Vagina (tissue), 2 donors: ENCODE results near the gene TFAP2A. TPM values are rescaled to one million over a fixed set of nuclear protein-coding genes. Genes with fewer than 3 reads are reported as not detected.
A peak's percentile ranks its signal among the peaks of the same experiment; 100 is the strongest.

Experiments used
- DNase-seq, 2 donors: peaks; one replicate each; pipeline ENCODE4 v3.0.0-alpha.2; 2017; ENCODE audit errors: extremely low spot score in 2 of 2
- H3K27ac ChIP-seq: fragments of 200-600 bp; sonication (generic); one replicate; pipeline ENCODE4 v1.5.1; 2019
- H3K27me3 ChIP-seq: fragments of 200-600 bp; sonication (generic); one replicate; pipeline ENCODE4 v1.5.1; 2019
- H3K36me3 ChIP-seq, 2 donors: fragments of 200-600 bp; sonication (generic); one replicate each; pipeline ENCODE4 v1.5.1; 2017 to 2019
- H3K4me1 ChIP-seq: fragments of 200-600 bp; sonication (generic); one replicate; pipeline ENCODE4 v1.5.1; 2019
- H3K4me3 ChIP-seq, 2 donors: fragments of 200-600 bp; sonication (generic); 1 replicate in 1 of 2; 2 replicates in 1 of 2; pipeline ENCODE4 v1.5.1; 2016 to 2019
- H3K9me3 ChIP-seq: fragments of 200-600 bp; sonication (generic); one replicate; pipeline ENCODE4 v1.5.1; 2019
- POLR2A ChIP-seq, 2 donors: fragments of 450-650 bp; IDR thresholded peaks; one replicate each; pipeline ENCODE4 v1.6.1; 2017; ENCODE audit warnings: antibody characterized with exemption in 2 of 2, mild to moderate bottlenecking in 2 of 2, moderate library complexity in 2 of 2
- POLR2AphosphoS5 ChIP-seq, 2 donors: sonication (generic); formaldehyde crosslinking; IDR thresholded peaks; one replicate each; pipeline ENCODE4 v1.9.0; 2017; ENCODE audit warnings: antibody characterized with exemption in 2 of 2, mild to moderate bottlenecking in 2 of 2, low read depth in 1 of 2; ENCODE audit not compliant: insufficient read depth in 1 of 2
- intact Hi-C: fragments of 100-400 bp; cut with DNase I; formaldehyde crosslinking; loops from one replicate; pipeline ENCODE4 v1.15.1; 2023
- total RNA-seq: library from RNA; depleted of rRNA; stranded (reverse); fragments of >200 nt; gene quantifications from one replicate; pipeline ENCODE4 v1.2.3, GENCODE V29; 2016
- TF ChIP-seq, protein P1 (sequence below), 3 experiments: fragments of 450-650 bp in 2 of 3; fragments of 200-600 bp in 1 of 3; sonication (generic) in 1 of 3; IDR thresholded peaks; one replicate each; pipeline ENCODE4 v1.5.1; 2017 to 2019; ENCODE audit warnings: antibody characterized with exemption in 3 of 3, mild to moderate bottlenecking in 2 of 3, moderate library complexity in 2 of 3

TFAP2A gene
- total RNA-seq, 1 donor from 2014 or later = 19.4 TPM

DNA sequence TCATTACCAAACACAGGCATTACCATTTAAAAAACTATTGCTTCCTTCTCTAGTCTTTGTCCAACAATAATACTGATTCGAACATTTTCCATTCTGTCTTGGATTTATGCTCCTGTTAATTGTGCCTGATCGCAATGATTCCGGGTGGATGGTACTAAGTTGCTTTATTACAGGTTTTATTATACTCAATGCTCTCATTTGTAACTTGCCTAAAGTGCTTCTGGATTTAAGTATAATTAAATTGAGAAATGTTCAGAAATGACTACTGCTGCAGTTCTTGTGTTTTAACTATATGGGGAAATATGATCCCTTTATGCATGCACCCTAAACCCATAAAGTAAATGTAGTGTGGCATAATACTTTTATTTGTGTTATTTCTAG, 7.2 kb downstream of the TFAP2A start:
- no peaks in the 10 kb centered on the region for H3K9me3 ChIP-seq
- no peaks in the 10 kb centered on the region for H3K36me3 ChIP-seq
- peaks cover 31% of the 10 kb centered on the region for H3K4me1 ChIP-seq
- no peak overlapping the region for H3K4me3 ChIP-seq
- TF ChIP-seq, protein P1, sequence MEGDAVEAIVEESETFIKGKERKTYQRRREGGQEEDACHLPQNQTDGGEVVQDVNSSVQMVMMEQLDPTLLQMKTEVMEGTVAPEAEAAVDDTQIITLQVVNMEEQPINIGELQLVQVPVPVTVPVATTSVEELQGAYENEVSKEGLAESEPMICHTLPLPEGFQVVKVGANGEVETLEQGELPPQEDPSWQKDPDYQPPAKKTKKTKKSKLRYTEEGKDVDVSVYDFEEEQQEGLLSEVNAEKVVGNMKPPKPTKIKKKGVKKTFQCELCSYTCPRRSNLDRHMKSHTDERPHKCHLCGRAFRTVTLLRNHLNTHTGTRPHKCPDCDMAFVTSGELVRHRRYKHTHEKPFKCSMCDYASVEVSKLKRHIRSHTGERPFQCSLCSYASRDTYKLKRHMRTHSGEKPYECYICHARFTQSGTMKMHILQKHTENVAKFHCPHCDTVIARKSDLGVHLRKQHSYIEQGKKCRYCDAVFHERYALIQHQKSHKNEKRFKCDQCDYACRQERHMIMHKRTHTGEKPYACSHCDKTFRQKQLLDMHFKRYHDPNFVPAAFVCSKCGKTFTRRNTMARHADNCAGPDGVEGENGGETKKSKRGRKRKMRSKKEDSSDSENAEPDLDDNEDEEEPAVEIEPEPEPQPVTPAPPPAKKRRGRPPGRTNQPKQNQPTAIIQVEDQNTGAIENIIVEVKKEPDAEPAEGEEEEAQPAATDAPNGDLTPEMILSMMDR (IDR thresholded peaks at IDR 0.05) = no peak
- TF ChIP-seq POLR2A (IDR thresholded peaks at IDR 0.05) = no peak
- TF ChIP-seq POLR2AphosphoS5 (IDR thresholded peaks at IDR 0.05; ENCODE audit: insufficient read depth in 1 of 2, low read depth in 1 of 2) = no peak
- H3K27me3 ChIP-seq = peaks cover 3% of the 10 kb centered on the region
- intact Hi-C loops = no loop called here
- no peak for DNase-seq
- H3K27ac ChIP-seq = no peak overlapping the region

DNA sequence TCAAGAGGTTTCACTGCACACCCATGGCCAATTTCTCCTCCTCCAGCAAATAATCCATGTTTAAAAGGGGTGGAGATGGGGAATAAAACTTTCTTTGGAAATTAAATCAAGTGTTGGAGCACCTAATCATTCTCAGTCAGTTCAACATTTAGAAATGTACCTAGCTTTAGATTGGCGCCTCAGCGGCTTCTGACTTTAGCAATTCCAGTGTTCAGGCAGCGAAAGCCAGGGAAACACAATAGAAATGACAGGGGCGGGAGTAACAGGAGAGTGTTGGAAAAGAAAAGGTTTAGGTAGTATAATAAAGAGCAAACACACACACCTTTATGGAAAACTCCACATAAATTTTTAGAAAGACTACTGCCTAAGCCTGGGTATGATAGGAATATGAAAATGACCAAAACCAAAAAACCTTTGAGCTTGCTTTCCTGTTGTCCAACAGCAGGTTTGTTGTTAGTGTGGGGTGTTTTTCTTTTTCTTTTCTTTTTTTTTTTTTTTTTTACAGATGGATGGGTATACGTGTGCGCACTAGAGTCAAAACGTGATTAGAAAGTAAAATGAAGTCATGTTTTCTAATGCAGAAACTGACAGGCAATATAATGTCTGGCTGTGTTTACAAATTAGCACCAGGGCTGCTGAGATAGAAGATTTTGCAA, 7.7 kb downstream of the TFAP2A start:
- intact Hi-C loops = no loop called here
- TF ChIP-seq POLR2A (IDR thresholded peaks at IDR 0.05) (no peak), POLR2AphosphoS5 (IDR thresholded peaks at IDR 0.05; ENCODE audit: insufficient read depth in 1 of 2, low read depth in 1 of 2) (no peak)
- TF ChIP-seq, protein P1 (IDR thresholded peaks at IDR 0.05) = no peak
- no peaks in the 10 kb centered on the region for H3K9me3 ChIP-seq
- no peak overlapping the region for H3K4me3 ChIP-seq
- no peak overlapping the region for H3K27ac ChIP-seq
- H3K36me3 ChIP-seq = no peaks in the 10 kb centered on the region
- peak in 1 of 2 donors; percentile 22 for DNase-seq
- peaks cover 32% of the 10 kb centered on the region for H3K4me1 ChIP-seq
- peaks cover 3% of the 10 kb centered on the region for H3K27me3 ChIP-seq

DNA sequence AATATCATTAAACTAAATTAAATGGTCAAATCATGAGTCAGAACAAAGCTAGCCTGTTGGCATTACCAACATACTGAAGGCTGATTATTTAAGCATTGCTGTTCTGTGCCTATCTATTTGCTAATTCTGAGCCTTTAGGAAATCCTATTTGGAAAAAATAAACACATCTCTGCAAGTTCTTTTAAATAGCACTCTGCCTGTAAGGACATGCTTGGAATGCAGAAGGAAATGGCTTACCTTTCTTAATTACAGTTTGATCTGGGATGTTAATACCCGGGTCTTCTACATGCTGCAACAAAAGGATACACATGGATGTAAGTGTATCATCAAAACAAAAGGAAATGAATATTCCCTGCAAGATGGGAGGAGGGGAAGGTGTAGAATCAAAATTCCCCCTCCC, 8.3 kb downstream of the TFAP2A start:
- TF ChIP-seq POLR2AphosphoS5 (IDR thresholded peaks at IDR 0.05; ENCODE audit: insufficient read depth in 1 of 2, low read depth in 1 of 2) (no peak), POLR2A (IDR thresholded peaks at IDR 0.05) (no peak)
- TF ChIP-seq, protein P1 (IDR thresholded peaks at IDR 0.05) = no peak
- H3K27me3 ChIP-seq = peaks cover 3% of the 10 kb centered on the region
- intact Hi-C loops = no loop called here
- no peak overlapping the region for H3K4me3 ChIP-seq
- no peak overlapping the region for H3K27ac ChIP-seq
- no peak for DNase-seq
- peaks cover 30% of the 10 kb centered on the region for H3K4me1 ChIP-seq
- H3K9me3 ChIP-seq = no peaks in the 10 kb centered on the region
- no peaks in the 10 kb centered on the region for H3K36me3 ChIP-seq

DNA sequence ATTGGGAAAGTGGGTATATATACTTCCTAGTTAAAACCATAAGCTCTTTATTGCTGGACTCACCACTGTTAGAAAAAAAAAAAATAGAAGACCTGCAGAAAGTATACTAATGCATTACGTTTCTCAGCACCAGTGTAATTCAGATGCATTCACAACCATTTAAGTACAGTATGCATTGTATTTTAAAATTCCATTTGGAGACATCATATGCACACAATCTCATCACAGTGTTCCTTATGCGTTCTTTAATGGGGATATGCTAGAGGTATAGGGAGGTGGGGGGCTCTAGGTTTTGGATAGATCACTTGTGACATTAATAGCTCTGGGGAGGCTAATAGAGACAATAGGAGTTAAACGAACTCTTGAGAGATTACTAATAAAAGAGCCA, 9.4 kb downstream of the TFAP2A start:
- peak overlapping the region; percentile 90 for H3K27ac ChIP-seq
- no peaks in the 10 kb centered on the region for H3K36me3 ChIP-seq
- TF ChIP-seq, protein P1 (IDR thresholded peaks at IDR 0.05) = no peak
- TF ChIP-seq POLR2A (IDR thresholded peaks at IDR 0.05) (no peak), POLR2AphosphoS5 (IDR thresholded peaks at IDR 0.05; ENCODE audit: insufficient read depth in 1 of 2, low read depth in 1 of 2) (no peak)
- no peak for DNase-seq
- intact Hi-C loops = no loop called here
- H3K4me1 ChIP-seq = peaks cover 21% of the 10 kb centered on the region
- H3K9me3 ChIP-seq = no peaks in the 10 kb centered on the region
- H3K27me3 ChIP-seq = peaks cover 3% of the 10 kb centered on the region
- no peak overlapping the region for H3K4me3 ChIP-seq

DNA sequence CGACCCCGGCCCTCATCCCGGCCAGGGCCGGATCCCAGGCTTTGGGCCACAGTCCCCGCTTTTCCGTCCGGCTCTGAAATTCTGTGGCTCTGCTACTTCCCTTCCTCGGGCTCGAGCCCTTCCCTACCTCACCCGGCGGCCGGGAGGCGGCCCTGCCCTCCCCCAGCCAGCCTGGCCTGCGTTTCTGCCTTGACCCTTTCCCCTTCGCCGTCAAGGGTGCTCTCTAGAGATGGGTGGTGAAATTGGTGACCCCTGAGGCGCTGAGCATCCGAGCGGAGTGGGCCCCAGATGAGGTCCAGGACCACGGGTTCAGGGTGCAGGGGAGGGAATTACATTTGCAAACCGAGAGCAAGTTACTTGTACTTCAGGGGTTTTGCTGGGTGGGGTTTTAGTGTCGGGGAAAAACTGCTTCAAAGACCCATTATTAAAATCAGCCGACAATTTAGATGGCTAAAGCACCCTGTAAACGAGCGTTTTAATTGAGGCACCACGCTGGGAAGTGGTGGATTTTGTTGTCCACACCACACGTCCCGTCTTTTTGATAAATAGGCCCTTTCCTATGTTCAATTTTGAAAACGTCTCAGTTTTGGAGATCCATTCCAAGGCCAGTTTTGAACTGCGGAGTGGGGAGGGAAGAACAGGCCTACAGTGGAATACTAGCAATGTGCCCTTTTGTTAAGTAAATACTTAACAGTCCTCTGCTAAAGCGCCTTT, 9.9 kb downstream of the TFAP2A start:
- Histone ChIP-seq H3K27ac (peak overlapping the region; percentile 90), H3K9me3 (no peaks in the 10 kb centered on the region), H3K27me3 (peaks cover 3% of the 10 kb centered on the region), H3K4me1 (peaks cover 21% of the 10 kb centered on the region), H3K4me3 (peak overlapping the region; percentile 48 to 52), H3K36me3 (no peaks in the 10 kb centered on the region)
- intact Hi-C loops = no loop called here
- DNase-seq = peak in 1 of 2 donors; percentile 87
- TF ChIP-seq POLR2AphosphoS5 (IDR thresholded peaks at IDR 0.05; ENCODE audit: insufficient read depth in 1 of 2, low read depth in 1 of 2) = peak in 1 of 2 donors; percentile 13
- TF ChIP-seq, protein P1 (IDR thresholded peaks at IDR 0.05) = no peak
